ENCODE data around the gene IKZF4.
"Not testable (repeated sequence)": the region's sequence is repeated elsewhere in the genome, so short reads cannot be mapped to it uniquely, and the experiment has no call there.

The IKZF4 gene
- 1.7 to 7.1 (median 4.9) reads per million in 4 donors for total RNA-seq

DNA sequence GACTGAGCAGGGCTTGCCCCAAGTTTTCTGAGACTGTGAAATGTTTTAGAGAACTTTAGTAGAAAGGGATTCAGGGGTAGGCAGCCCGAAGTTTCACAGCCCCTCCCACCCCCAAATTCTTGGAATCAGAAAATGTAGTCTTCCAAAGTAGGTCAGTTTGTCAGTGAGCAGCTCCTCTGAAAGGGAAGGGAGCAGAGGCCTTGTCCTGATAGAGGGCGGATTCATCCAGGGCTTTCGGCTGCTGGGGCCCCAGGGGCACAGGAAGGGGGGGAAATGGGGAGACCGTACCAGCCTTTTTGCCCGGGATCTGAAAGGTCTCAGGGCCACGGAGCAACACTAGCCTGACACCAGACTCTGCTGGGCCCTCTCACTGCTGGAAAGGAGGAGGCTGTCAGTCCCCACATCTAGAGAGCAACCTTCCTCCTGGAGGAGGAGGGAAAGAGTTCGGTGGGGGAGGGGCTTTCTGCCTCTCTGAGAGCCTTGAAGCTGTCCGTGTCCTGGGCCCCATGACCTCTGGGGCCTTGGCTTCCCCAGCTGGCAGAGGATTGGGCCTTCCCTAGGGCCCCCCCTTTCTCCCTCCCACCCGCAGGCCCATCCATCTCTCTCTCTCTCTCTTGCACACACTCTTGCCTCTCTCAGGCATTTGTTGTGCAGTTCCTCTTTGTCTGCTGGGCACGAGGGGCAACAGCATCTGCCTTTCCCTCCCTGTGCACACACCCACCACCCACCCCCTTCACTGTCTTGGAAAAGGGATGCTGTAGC lies at the start of gene IKZF4:
Gene IKZF4, plus strand, starts transcription at position 621 of the 762 bp plus-strand sequence. CDS start 451 bp downstream, outside the sequence.
- DNase-seq, result no peak

DNA sequence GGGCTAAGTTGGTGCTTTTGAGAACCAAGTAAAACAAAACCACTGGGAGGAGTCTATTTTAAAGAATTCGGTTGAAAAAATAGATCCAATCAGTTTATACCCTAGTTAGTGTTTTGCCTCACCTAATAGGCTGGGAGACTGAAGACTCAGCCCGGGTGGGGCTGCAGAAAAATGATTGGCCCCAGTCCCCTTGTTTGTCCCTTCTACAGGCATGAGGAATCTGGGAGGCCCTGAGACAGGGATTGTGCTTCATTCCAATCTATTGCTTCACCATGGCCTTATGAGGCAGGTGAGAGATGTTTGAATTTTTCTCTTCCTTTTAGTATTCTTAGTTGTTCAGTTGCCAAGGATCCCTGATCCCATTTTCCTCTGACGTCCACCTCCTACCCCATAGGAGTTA lies 48.8 kb upstream of the IKZF4 start:
- no peak for DNase-seq

DNA sequence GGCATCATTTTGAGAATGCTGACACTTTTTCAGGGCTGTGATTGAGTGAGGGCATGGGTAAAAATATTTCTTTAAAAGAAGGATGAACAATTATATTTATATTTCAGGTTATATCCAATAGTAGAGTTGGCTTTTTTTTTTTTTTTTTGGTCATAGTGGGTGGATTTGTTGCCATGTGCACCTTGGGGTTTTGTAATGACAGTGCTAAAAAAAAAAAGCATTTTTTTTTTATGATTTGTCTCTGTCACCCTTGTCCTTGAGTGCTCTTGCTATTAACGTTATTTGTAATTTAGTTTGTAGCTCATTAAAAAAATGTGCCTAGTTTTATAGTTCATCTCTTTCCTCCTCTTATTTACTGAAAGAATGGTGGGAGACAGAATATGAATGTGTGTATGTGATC lies 48.4 kb upstream of the IKZF4 start:
- DNase-seq, result no peak

DNA sequence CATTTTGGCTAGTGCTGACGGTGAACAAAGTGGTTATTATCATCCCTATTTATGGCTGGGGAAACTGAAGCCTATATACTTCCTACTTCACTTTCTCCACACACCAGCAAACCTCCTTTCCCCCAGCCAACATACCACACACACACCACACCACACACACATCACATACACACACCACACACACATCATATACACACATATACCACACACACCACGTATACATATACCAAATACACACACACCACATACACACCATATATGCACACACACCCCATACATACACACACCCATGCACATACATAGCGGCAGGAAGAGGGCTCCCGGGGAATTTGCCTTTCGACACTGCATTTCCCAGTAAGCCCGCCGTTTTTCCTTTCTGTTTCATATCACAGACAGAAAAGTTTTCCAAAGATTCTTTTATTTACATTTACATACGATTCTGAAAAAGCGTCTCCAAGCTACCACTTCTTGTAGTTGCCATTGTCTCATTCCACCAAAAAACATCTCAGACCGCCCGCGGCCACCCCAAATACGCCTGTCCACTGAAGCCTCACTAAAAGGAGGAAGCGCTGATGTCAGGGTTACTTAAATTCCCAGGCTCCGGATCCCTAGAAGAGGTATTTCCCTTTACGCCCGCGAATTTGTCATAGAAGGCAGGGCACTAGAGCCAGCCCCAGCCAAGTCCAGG lies 47.8 kb upstream of the IKZF4 start:
- DNase-seq, result peak in 1 of 5 donors; percentile 25

DNA sequence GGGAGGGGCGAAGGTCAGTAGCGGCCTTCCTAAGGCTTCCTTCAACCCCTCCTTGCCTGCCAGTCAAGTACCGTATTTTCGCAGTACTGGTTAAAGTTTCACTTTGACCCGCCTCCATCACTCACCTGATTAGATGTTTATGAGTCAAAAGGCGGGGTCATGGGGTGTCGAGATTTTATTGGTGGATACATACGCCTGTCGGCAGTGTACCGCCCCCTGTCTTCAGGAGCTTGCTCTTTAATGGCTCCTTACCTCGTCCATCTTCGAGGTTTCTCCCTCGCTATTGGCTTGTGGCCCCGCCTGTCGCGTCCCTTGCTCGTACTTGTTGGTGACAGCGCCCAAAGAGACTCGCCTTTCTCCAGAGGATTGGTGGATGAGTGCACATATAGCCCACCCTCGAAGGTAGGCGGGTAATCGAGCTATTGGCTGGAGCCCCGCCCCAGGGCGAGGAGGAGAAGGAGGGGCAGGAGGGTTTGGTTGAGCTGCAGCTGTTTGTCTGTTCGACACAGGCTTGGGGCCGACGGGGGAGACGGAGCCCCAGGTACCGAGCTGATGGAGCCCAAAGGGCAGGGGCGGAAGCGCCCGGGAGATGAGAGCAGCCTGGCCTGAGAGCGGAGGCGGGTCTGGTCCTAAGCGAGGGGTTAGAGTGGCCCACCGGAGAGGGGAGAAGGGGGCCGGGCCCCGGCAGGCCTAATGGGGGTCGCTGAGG lies 47.1 kb upstream of the IKZF4 start, which contains the start of gene RAB5B:
Gene RAB5B, plus strand, starts transcription at position 480 of the 709 bp plus-strand sequence. CDS start 12,883 bp downstream, outside the sequence.
- peak; percentile 95 to 100 (median 98) for DNase-seq

DNA sequence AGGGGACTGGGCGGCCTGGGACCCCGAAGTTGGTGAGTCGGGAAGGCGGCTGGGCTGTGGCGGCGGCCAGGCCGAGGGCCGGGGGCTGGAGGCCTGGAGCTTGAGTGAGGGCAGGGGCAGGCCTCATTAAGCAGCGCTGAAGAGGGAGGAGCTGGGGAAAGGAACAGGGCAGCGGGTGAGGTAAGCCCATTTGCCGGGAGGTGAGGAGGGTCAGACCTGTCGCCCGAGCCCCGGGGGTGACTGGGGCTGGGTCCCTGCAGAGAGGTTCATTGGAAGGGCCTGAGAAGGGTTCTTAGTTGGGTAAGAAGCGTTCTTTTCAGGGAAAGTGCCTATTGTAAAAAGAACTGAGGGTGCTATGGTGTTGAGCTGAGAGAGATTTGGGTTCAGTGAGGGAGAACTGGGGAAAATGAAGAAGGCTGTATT lies 46.5 kb upstream of the IKZF4 start:
- DNase-seq, result peak in 1 of 5 donors; percentile 21

DNA sequence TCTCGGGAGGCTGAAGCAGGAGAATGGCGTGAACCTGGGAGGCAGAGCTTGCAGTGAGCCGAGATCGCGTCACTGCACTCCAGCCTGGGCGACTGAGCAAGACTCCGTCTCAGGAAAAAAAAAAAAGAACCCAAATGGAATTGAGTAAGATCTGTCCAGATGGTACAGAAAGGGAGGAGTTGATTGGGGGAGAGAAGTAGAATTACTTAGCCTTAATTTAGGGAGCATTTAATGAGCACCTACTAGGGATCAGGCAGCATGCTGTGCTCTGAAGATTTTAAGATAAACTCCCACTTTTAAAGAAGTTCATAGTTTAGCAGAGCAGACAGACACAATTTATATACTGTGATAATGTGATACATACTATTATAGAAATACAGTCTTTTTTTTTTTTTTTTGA lies 42.5 kb upstream of the IKZF4 start:
- DNase-seq, result no peak

DNA sequence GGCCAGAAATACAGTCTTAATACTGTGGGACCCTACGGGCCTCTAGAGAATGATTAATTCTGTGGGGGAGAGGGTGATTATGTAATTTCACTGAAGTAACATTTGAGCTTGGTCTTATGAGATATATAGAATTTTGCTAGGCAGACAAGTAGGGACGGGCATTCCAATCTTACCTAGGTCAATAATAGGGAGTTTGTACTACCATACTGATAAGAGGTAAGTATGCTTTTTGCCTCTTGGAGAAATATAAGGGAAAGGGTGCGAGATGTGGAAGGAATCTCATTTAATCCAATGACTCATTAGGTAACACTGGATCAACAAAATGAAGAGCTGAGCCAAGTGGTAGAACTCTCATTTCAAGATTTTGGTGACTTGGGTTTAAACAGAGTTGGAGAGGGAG lies 41.8 kb upstream of the IKZF4 start:
- no peak for DNase-seq

DNA sequence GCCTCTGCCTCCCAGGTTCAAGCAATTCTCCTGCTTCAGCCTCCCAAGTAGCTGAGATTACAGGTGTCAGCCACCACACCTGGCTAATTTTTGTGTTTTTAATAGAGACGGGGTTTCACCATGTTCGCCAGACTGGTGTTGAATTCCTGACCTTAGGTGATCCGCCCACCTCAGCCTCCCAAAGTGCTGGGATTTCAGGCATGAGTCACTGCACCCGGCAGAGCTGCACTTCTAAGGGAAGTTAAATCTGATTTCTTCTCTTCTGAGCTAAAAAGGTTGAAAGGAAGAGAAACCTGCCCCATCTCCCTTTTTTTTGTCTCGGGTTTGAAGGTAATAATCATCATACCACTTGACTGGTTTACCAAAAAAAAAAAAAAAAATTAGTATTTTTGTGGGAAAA lies 39.0 kb upstream of the IKZF4 start:
- DNase-seq, result not testable (repeated sequence)

DNA sequence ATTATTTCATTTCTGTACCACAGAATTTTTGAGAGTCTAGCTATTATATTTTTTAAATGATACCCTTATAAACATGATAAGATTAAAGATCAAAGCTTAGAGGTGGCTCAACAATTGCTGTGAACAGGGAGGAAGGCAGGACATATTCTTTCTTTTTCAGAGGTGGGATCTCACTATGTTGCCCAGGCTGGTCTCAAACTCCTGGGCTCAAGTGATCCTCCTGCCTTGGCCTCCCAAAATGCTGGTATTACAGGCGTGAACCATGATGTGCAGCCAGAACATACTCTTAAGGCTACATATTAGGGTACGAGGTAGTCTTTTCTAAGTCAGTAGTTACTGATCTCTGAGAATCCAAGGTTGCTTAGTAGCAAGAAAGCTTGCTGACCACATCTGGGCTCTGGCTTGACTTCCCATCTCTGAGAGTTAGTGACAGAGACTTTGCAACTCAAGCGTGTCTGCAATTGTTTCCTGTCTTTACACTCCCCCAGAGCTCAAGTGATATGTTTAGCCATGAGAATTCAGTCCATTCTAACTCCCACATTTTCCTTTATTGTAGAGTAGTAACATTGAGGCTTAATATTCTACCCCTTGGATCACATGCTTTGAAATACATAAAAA lies 38.4 kb upstream of the IKZF4 start:
- DNase-seq, result no peak

DNA sequence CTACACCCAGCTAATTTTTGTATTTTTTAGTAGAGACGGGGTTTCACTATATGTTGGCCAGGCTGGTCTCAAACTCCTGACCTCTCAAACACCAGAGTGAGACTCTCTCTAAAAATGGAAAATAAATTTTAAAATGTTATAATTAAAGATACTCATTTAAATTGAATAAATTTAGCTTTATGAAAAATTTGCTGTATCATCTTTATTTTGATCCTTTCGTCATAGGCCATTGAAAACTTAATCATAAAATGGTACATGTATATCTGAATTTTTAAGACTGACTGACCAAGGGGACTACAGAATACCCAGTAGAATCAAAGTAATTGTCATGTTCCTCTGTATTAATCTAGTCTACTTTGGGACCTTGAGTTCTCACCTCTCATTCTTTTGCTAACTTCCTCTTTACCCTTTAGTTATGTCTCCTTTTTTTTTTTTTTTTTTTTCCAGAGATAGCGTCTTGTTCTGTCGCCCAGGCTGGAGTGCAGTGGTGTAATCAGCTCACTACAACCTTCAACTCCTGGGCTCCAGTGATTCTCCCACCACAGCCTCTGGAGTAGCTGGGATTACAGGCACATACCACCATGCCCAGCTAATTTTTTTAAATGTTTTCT lies 37.5 kb upstream of the IKZF4 start:
- no peak for DNase-seq

DNA sequence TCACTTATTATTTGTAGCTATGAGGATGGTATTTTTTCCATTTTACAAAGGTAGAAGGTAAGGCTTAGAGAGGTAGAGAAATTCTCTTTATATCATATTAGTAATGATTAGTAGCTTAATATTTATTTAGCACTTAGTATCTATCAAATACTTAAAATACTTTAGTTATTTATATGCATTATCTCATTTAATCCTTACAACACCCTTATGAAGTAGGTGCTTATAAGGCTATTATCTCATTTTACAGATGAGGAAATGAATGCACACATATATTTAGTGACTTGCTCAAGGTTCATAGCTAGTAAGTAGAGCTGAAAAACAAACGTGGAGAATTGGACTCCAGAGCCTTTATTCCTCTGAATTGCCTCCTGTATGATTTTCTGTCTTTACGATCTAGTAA lies 36.0 kb upstream of the IKZF4 start:
- no peak for DNase-seq

DNA sequence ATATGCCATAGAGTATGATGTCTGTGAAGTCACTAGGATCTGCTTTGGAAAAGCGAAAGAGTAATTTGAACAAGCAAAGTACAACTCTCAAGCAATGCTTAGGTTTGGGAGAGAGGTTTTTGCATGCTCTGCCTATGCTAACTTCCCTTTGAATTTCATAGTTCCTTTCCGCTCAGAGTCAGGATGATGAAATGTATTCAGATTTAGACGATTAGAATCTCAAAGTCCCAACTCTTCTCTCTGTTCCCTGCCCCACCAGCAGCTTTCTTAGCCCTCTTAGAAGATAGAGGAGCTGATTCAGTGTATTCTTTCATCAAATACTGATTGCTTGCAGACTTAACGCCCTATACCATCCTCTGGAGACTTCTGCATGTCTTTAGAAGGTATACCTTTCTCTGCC lies 35.5 kb upstream of the IKZF4 start:
- DNase-seq, result no peak

DNA sequence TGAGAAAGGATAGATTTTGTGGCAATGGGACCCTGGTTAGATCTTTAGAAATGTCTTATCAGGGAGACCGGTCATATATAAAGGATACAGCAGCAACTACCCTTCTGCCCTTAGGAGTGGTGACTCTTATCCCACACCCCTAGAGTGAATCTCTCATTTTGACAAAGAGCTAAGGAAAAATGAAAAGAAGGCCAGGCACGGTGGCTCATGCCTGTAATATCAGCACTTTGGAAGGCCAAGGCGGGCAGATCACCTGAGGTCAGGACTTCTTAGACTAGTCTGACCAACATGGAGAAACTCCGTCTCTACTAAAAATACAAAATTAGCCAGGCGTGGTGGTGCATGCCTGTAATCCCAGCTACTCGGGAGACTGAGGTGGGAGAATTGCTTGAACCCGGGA lies 34.9 kb upstream of the IKZF4 start:
- DNase-seq, result not testable (repeated sequence)

DNA sequence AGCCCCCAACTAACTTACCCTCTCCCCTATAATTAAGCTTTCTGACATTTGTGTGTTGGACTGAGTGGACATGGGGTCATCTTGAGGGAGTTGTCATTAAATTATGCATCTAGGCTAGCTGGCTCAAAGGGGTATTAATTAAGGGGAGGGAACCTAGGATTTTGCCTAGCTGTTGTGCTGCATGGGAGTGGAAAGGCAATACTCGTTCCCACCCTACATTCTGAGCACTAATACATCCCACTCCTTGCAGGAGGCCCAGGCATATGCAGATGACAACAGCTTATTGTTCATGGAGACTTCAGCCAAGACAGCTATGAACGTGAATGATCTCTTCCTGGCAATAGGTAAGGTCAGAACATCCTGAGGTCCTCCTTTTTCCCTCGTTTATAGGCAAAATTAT lies 29.7 kb upstream of the IKZF4 start:
- no peak for DNase-seq

DNA sequence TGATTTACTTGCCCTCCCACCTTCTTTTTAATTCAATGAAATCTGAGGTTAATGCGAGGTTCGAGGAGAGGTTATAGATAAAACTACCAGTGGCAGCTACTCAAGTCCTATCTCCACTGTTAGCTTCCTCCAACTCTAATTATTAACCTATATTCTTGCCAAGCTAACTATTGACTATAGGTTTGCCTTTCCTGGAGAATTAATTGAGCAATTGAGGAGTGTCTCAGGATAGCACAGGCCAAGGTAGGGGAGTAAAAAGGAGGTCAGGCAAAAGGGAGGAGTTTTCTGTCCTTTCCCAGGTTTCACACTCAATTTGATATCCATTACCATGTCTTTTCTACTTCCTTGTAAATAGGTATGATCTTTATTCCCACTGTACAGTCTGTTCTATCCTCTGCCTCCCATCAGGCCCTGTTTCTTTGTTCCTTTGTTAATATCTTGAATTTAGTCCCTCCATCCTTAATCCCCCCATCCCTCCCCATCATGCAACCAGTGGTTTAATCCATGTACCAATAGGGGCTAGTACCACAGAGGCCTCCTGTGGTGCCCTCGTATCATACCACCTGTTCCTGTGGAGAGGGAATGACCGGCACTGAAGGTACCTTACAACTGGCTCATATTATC lies 27.5 kb upstream of the IKZF4 start:
- no peak for DNase-seq

DNA sequence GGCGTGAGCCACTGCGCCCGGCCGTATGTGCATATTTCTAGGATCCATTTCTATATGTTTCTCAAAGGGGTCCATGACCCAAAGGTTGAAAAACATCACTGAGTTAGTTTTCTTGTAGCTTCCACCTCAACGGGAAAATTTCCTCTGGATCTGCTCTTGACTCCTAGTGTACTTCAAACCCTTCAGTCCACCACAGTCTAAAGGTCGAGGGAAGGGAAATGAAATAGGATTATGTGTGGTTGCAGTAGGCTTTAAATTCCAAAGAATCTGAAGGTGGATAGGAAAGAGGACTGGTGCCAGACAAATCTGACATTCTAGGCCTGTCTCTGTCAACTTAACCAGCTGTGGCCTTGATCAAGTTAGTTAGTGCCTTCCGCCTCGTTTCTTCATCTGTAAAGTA lies 25.5 kb upstream of the IKZF4 start:
- no peak for DNase-seq

DNA sequence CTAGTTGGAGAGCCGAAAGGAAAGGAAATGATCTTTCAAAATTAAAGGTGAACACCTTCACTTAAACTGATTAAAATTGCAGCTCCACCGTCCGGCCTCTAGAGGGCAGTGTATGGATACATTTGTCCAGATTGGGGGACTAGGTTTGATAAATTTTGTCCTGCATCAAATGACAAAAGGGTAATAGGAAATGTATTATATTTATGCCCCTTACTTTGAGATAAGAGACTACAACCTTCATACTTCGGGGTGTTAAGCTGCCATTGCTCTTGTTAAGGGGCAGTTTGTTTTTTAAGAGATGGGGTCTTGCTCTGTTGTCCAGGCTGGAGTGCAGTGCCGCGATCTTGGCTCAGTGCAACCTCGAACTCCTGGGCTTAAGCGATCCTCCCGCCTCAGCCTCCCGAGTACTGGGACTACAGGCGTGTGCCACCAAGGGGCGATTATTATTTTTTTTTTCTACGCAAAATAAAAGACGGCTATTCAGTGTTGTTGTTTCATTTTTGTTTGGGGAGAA lies 24.6 kb upstream of the IKZF4 start:
- peak; percentile 23 to 66 (median 53) for DNase-seq

DNA sequence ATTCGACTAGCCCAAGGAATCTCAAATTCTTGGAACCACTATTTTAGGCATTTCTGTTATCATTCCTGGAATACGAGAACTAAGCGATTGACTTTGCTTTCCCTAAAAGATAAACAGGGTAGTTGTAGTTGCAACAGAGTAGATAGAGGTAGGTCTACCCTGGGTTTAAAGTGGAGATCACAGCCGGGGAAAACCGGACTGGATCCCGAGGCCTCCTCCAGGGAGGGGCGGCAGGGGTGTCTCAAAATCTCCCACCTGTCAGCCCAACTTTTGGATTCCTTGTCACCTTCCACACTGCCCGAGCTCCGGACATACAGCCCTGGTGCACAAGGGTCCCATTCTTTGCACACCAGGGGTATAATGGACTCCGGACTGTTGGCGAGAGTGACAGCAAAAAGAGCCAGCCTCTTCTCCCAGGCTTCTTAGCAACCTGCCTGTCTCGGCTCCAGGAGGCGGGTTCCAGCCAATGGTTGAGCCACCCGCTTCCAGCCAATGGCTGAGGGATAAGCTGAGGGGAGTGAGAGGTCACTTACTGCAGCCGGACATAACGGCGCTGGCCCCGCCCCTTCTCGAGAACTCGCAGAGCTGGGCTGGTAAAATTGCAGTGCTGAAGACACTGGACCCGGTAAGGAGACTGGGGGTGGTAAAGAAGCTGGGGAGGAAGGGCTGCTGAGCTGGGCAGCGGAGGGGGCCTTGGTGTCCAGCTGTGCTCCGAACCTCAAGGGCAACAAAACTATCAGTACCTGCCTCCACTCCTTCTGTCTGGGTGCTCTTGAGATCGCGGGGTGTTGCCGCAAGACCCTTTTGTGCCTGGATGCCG lies 23.9 kb upstream of the IKZF4 start, which contains the start of gene SUOX:
Gene SUOX, plus strand, starts transcription at position 562 of the 820 bp plus-strand sequence. CDS start 4,946 bp downstream, outside the sequence.
- peak in 1 of 5 donors; percentile 62 for DNase-seq

DNA sequence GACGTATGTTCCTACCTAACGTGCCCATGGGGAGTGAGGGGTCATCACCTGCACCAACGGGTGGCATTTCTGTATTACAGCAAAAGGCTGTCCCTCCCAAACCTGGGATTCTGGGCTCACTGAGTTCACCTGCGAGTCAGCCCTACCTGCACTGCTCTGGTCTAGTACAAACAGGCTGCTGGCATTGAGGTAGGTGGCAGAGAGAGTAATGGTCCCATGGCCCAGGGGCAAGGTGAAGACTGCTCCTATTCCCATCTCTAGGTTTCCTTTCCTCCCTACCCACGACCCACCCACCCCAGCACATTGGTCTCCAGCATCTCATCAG lies 23.3 kb upstream of the IKZF4 start:
- DNase-seq, result no peak

DNA sequence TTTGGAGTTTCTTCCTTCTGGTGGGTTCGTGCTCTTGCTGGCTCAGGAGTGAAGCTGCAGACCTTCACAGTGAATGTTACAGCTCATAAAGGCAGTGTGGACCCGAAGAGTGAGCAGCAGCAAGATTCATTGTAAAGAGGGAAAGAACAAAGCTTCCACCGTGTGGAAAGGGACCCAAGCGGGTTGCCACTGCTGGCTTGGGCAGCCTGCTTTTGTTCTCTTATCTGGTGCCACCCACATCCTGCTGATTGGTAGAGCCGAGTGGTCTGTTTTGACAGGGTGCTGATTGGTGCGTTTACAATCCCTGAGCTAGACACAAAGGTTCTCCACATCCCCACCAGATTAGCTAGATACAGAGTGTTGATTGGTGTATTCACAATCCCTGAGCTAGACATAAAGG lies 21.3 kb upstream of the IKZF4 start:
- DNase-seq, result not testable (repeated sequence)

Data from T-helper 1 cell (primary cell).